ENCODE results near the gene HAP1. TPM values are rescaled to one million over a fixed set of nuclear protein-coding genes. Genes with fewer than 3 reads are reported as not detected.
"Not testable (repeated sequence)": the region's sequence is repeated elsewhere in the genome, so short reads cannot be mapped to it uniquely, and the experiment has no call there.

The HAP1 gene
- total RNA-seq, 1 donor from 2014 or later = not detected

- ATAC-seq (no peak), DNase-seq (ENCODE audit: low spot score) (no peak)
These were observed 58.4 kb downstream of the HAP1 start for GRCh38 chr17:41676058-41676419.

- DNase-seq (ENCODE audit: low spot score); ATAC-seq: not testable (repeated sequence)
These were observed 59.0 kb downstream of the HAP1 start for GRCh38 chr17:41675157-41676057.

Other genes with a start within 250 kb of the HAP1 start
- gene KRT36, start 244.7 kb downstream of the HAP1 start, total RNA-seq = not detected
- gene KRT13, start 229.0 kb downstream of the HAP1 start, total RNA-seq = not detected
- gene KRT15, start 215.8 kb downstream of the HAP1 start, total RNA-seq = 0.15 TPM
- 5.7 TPM for gene KRT19, start 206.3 kb downstream of the HAP1 start, total RNA-seq
- gene KRT9, start 162.6 kb downstream of the HAP1 start, total RNA-seq = not detected
- gene KRT14, start 147.7 kb downstream of the HAP1 start, total RNA-seq = not detected
- gene KRT16, start 121.9 kb downstream of the HAP1 start, total RNA-seq = not detected
- not detected for gene KRT17, start 110.1 kb downstream of the HAP1 start, total RNA-seq
- gene EIF1, start 45.8 kb downstream of the HAP1 start, total RNA-seq = 257 TPM
- gene GAST, start 22.3 kb downstream of the HAP1 start, total RNA-seq = not detected
- 72.5 TPM for gene JUP, start 52.1 kb upstream of the HAP1 start, total RNA-seq
- gene P3H4, start 77.3 kb upstream of the HAP1 start, total RNA-seq = 3.3 TPM
- 5.1 TPM for gene FKBP10, start 78.4 kb upstream of the HAP1 start, total RNA-seq
- 24.3 TPM for gene NT5C3B, start 101.6 kb upstream of the HAP1 start, total RNA-seq
- gene KLHL10, start 103.2 kb upstream of the HAP1 start, total RNA-seq = not detected
- gene KLHL11, start 130.8 kb upstream of the HAP1 start, total RNA-seq = 5.9 TPM
- 20.9 TPM for gene ACLY, start 184.3 kb upstream of the HAP1 start, total RNA-seq
- gene ODAD4, start 196.0 kb upstream of the HAP1 start, total RNA-seq = 0.30 TPM
- 31.4 TPM for gene CNP, start 232.2 kb upstream of the HAP1 start, total RNA-seq